Measurements from ENCODE around the gene HOXC13. TPM values are rescaled to one million over a fixed set of nuclear protein-coding genes. Genes with fewer than 3 reads are reported as not detected.

Gene HOXC13
- total and polyA plus RNA-seq, 9 of the 15 experiments (the other 6 are each of a cell fraction or from before 2014, with no cell fraction given): 0.03 to 0.29 (median 0.17) TPM; not detected in 2

GRCh38 chr12:53982648-53983567 is 44.3 kb downstream of the HOXC13 start:
- H3K4me1 ChIP-seq (replicated peaks in 1 of 2; ENCODE audit: control insufficient read depth in 2 of 2, insufficient read depth in 2 of 2, low read length in 2 of 2): peaks cover 11 to 34% of the 10 kb centered on the region in 2 experiments
- ChIA-PET POLR2A (no interaction called here), CTCF (ENCODE audit: low intra/inter-chr PET ratio) (interaction anchor here (1.9 to 2.7 kb wide), 2 partner anchors 219 to 233 kb away, joined by 9 to 22 read pairs; no protein-coding TSS in a partner anchor)
- H2AFZ ChIP-seq (ENCODE audit: low read depth, low read length): no peak overlapping the region
- no peak overlapping the region for H3K4me2 ChIP-seq (ENCODE audit: insufficient read depth, low read length)
- H3K4me3 ChIP-seq: no peak overlapping the region
- H3K36me3 ChIP-seq (ENCODE audit: control insufficient read depth, insufficient read depth, low read length): no peaks in the 10 kb centered on the region
- TF ChIP-seq HIVEP1 (CRISPR knock-in tag; IDR thresholded peaks at IDR 0.05) (no peak), NR4A1 (CRISPR knock-in tag; IDR thresholded peaks at IDR 0.05) (no peak), NR4A1 (tag; IDR thresholded peaks at IDR 0.05) (no peak), TSC22D4 (tag; IDR thresholded peaks at IDR 0.05) (no peak), NFIX (CRISPR knock-in tag; IDR thresholded peaks at IDR 0.05; ENCODE audit: low read depth) (no peak), STAT5A (IDR thresholded peaks at IDR 0.05; ENCODE audit: borderline replicate concordance, low read length) (no peak), SRSF3 (IDR thresholded peaks at IDR 0.05; ENCODE audit: insufficient read depth, low read length) (no peak), ZNF778 (CRISPR knock-in tag; IDR thresholded peaks at IDR 0.05) (no peak), HNRNPL (IDR thresholded peaks at IDR 0.05; ENCODE audit: low read depth, low read length) (no peak), TFE3 (CRISPR knock-in tag; IDR thresholded peaks at IDR 0.05) (no peak), ZNF740 (CRISPR knock-in tag; IDR thresholded peaks at IDR 0.05) (no peak), ZNF740 (tag; IDR thresholded peaks at IDR 0.05) (no peak)
- FAIRE-seq (no peak), DNase-seq (ENCODE audit: extremely low read depth in 1 of 4, low spot score in 3 of 4) (no peak), ATAC-seq (no peak)
- H3K9me1 ChIP-seq (ENCODE audit: control insufficient read depth, insufficient read depth, low read length): no peaks in the 10 kb centered on the region
- 32% methylated on average over 25 of the region's 26 CpGs for WGBS (ENCODE audit: insufficient coverage, low coverage, missing lambda C conversion rate)
- in situ Hi-C loops (cut with MboI): loop anchor here (10.0 kb wide), 1 partner anchor 382 kb away; the partner anchor contains the start of gene GPR84
- intact Hi-C loops (cut with micrococcal nuclease): loop anchor here (10.0 kb wide), 1 partner anchor 382 kb away; the partner anchor contains the start of gene GPR84
- H3K27me3 ChIP-seq (ENCODE audit: control insufficient read depth in 2 of 2, insufficient read depth in 2 of 2, low read length in 2 of 2): peaks cover 24 to 27% of the 10 kb centered on the region in 2 experiments
- H4K20me1 ChIP-seq (replicated peaks; ENCODE audit: control insufficient read depth, insufficient read depth, low read length): no peaks in the 10 kb centered on the region; the same call in 1 of the 2 replicates
- H3K9ac ChIP-seq (ENCODE audit: insufficient read depth in 1 of 2, low read depth in 2 of 2, low read length in 2 of 2): no peak overlapping the region
- H3K27ac ChIP-seq (ENCODE audit: extremely low read depth, low read depth, low read length): no peak overlapping the region
- BruUV-seq (replicated peaks): no TSS peak
- H3K9me3 ChIP-seq (replicated peaks; ENCODE audit: control insufficient read depth, insufficient read depth, low read depth, low read length): no peaks in the 10 kb centered on the region
- H3K79me2 ChIP-seq (ENCODE audit: control insufficient read depth, insufficient read depth, low read length): no peaks in the 10 kb centered on the region

Data from K562 (cell line).